ENCODE data around the gene RPL10A. TPM values are rescaled to one million over a fixed set of nuclear protein-coding genes. Genes with fewer than 3 reads are reported as not detected.

The RPL10A gene
- total and polyA plus RNA-seq, 11 donors, result 356 to 1,412 (median 532) TPM

DNA sequence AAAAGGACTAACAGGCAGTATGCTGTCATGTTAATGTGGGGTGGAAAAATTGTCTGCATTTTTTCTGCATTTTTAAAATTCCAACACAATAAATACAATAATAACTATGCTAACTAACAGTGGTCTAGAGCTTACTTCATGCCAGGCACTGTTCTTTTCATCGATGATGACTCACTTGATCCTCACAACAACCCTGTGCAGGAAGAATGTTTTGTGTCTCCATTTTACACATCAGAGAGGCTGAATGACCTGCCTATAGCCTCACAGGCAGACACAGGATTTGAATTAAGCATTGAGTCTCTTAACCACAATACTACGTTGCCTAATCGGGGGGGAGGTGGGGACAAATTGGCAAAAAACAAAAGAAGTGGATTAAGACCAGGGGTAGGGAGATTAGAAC lies 42.9 kb upstream of the RPL10A start:
- DNase-seq, result no peak
- Histone ChIP-seq H3K4me3 (no peak overlapping the region), H3K9me3 (peaks cover 0 to 23% (median 12%) of the 10 kb centered on the region in 12 donors), H3K36me3 (peaks cover 0 to 59% (median 51%) of the 10 kb centered on the region in 9 donors), H3K27me3 (no peaks in the 10 kb centered on the region), H3K4me1 (peaks cover 0 to 17% (median 0%) of the 10 kb centered on the region in 12 donors), H3K27ac (peak overlapping the region in 1 of 12 donors; percentile 37)
- no peak for ATAC-seq
- WGBS, 4 donors, result 78 to 93% (median 81%) methylated on average over 3 of the region's 3 CpGs
- intact Hi-C loops (cut with DNase I), result no loop called here
- TF ChIP-seq, protein P1, sequence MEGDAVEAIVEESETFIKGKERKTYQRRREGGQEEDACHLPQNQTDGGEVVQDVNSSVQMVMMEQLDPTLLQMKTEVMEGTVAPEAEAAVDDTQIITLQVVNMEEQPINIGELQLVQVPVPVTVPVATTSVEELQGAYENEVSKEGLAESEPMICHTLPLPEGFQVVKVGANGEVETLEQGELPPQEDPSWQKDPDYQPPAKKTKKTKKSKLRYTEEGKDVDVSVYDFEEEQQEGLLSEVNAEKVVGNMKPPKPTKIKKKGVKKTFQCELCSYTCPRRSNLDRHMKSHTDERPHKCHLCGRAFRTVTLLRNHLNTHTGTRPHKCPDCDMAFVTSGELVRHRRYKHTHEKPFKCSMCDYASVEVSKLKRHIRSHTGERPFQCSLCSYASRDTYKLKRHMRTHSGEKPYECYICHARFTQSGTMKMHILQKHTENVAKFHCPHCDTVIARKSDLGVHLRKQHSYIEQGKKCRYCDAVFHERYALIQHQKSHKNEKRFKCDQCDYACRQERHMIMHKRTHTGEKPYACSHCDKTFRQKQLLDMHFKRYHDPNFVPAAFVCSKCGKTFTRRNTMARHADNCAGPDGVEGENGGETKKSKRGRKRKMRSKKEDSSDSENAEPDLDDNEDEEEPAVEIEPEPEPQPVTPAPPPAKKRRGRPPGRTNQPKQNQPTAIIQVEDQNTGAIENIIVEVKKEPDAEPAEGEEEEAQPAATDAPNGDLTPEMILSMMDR (IDR thresholded peaks at IDR 0.05), result no peak
- TF ChIP-seq POLR2A (IDR thresholded peaks at IDR 0.05), result no peak

DNA sequence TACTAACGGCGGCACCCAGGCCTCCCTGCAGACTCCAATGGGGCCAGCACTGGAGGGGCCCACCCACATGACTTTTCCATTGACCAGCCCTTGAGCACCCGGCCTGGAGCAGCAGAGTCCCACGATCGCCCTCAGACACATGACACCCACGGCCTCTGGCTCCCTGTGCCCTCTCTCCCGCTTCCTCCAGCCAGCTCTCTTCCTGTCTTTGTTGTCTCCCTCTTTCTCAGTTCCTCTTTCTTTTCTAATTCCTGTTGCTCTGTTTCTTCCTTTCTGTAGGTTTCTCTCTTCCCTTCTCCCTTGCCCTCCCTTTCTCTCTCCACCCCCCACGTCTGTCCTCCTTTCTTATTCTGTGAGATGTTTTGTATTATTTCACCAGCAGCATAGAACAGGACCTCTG lies 42.1 kb upstream of the RPL10A start:
- 66 to 75% (median 71%) methylated on average over 8 of the region's 8 CpGs for WGBS, 4 donors
- Histone ChIP-seq H3K9me3 (peaks cover 0 to 24% (median 12%) of the 10 kb centered on the region in 12 donors), H3K27me3 (no peaks in the 10 kb centered on the region), H3K36me3 (peaks cover 0 to 57% (median 50%) of the 10 kb centered on the region in 9 donors), H3K4me3 (no peak overlapping the region), H3K27ac (peak overlapping the region in 1 of 12 donors; percentile 37), H3K4me1 (peaks cover 0 to 17% (median 0%) of the 10 kb centered on the region in 12 donors)
- TF ChIP-seq, protein P1 (IDR thresholded peaks at IDR 0.05), result no peak
- TF ChIP-seq POLR2A (IDR thresholded peaks at IDR 0.05), result no peak
- DNase-seq (no peak), ATAC-seq (peak in 3 of 4 donors; percentile 46 to 56 (median 50))
- intact Hi-C loops (cut with DNase I), result no loop called here

- H3K27ac ChIP-seq, result no peak overlapping the region
- ATAC-seq (peak in 2 of 4 donors; percentile 21 to 30), DNase-seq (no peak)
- H3K4me1 ChIP-seq, result peaks cover 0 to 17% (median 0%) of the 10 kb centered on the region in 12 donors
- peaks cover 0 to 44% (median 39%) of the 10 kb centered on the region in 9 donors for H3K36me3 ChIP-seq
- 94 to 96% (median 95%) methylated on average over 2 to 5 of the region's 5 CpGs for WGBS, 4 donors
- no peak for TF ChIP-seq POLR2A (IDR thresholded peaks at IDR 0.05)
- TF ChIP-seq, protein P1 (IDR thresholded peaks at IDR 0.05), result no peak
- intact Hi-C loops (cut with DNase I), result no loop called here
- peaks cover 0 to 24% (median 12%) of the 10 kb centered on the region in 12 donors for H3K9me3 ChIP-seq
- H3K4me3 ChIP-seq, result no peak overlapping the region
- no peaks in the 10 kb centered on the region for H3K27me3 ChIP-seq
Observed at GRCh38 chr6:35427435-35427834, 40.8 kb upstream of the RPL10A start.

DNA sequence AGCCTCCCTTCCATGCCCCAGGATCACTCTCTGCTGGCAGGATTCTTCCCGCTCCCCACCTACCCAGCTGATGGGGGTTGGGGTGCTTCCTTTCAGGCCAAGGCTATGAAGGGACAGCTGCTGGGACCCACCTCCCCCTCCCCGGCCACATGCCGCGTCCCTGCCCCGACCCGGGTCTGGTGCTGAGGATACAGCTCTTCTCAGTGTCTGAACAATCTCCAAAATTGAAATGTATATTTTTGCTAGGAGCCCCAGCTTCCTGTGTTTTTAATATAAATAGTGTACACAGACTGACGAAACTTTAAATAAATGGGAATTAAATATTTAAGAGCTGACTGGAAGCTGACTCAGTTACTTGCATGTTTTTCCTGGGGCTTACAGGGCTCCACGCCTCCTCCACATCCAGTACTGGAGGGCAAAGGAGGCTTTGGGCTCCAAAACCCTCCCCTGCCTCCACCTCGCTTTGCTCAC lies 40.3 kb upstream of the RPL10A start:
- no peak for TF ChIP-seq POLR2A (IDR thresholded peaks at IDR 0.05)
- TF ChIP-seq, protein P1 (IDR thresholded peaks at IDR 0.05), result no peak
- Histone ChIP-seq H3K4me1 (peaks cover 0 to 17% (median 0%) of the 10 kb centered on the region in 12 donors), H3K27me3 (no peaks in the 10 kb centered on the region), H3K36me3 (peaks cover 0 to 40% (median 35%) of the 10 kb centered on the region in 9 donors), H3K4me3 (no peak overlapping the region), H3K9me3 (peaks cover 0 to 24% (median 12%) of the 10 kb centered on the region in 12 donors), H3K27ac (no peak overlapping the region)
- DNase-seq (no peak), ATAC-seq (no peak)
- intact Hi-C loops (cut with DNase I), result no loop called here
- WGBS, 4 donors, result 83 to 89% (median 86%) methylated on average over 8 to 9 of the region's 9 CpGs
